ENCODE measurements around the gene FRMD4A. TPM values are rescaled to one million over a fixed set of nuclear protein-coding genes. Genes with fewer than 3 reads are reported as not detected.
"Not testable (repeated sequence)": the region's sequence is repeated elsewhere in the genome, so short reads cannot be mapped to it uniquely, and the experiment has no call there.

The FRMD4A gene
- total and polyA plus RNA-seq, 12 donors, result 17.4 to 43.4 (median 30.3) TPM

- no peak for TF ChIP-seq CTCF (IDR thresholded peaks at IDR 0.05)
- 71 to 72% methylated on average over 4 of the region's 4 CpGs for WGBS, 2 donors
- intact Hi-C loops (cut with DNase I), result no loop called here
These were observed 186.3 kb downstream of the FRMD4A start for GRCh38 chr10:14144451-14144850.

GRCh38 chr10:14142606-14143250 is 188.0 kb downstream of the FRMD4A start:
- no peak overlapping the region for H3K27ac ChIP-seq
- no peak overlapping the region for H3K4me3 ChIP-seq
- no peak for TF ChIP-seq CTCF (IDR thresholded peaks at IDR 0.05)
- no peak for DNase-seq
- peaks cover 0 to 3% (median 0%) of the 10 kb centered on the region in 9 donors for H3K4me1 ChIP-seq
- H3K9me3 ChIP-seq, result no peaks in the 10 kb centered on the region
- H3K36me3 ChIP-seq, result no peaks in the 10 kb centered on the region
- no peak for ATAC-seq
- 81 to 94% methylated on average over 4 of the region's 4 CpGs for WGBS, 2 donors
- H3K27me3 ChIP-seq, result peaks cover 0 to 24% (median 8%) of the 10 kb centered on the region in 7 donors
- intact Hi-C loops (cut with DNase I), result no loop called here

More at GRCh38 chr10:14144451-14144850, 186.3 kb downstream of the FRMD4A start:
- Histone ChIP-seq H3K4me1 (no peaks in the 10 kb centered on the region), H3K27ac (no peak overlapping the region), H3K9me3 (no peaks in the 10 kb centered on the region), H3K36me3 (no peaks in the 10 kb centered on the region), H3K27me3 (peaks cover 0 to 24% (median 10%) of the 10 kb centered on the region in 7 donors), H3K4me3 (no peak overlapping the region)
- ATAC-seq, result no peak
- DNase-seq, result no peak

- no peaks in the 10 kb centered on the region for H3K9me3 ChIP-seq
- DNase-seq (no peak), ATAC-seq (no peak)
- H3K4me1 ChIP-seq, result peaks cover 0 to 3% (median 0%) of the 10 kb centered on the region in 9 donors
- no peak for TF ChIP-seq CTCF (IDR thresholded peaks at IDR 0.05)
- no peaks in the 10 kb centered on the region for H3K36me3 ChIP-seq
- intact Hi-C loops (cut with DNase I), result no loop called here
- no peak overlapping the region for H3K27ac ChIP-seq
- 86 to 88% methylated on average over 5 of the region's 5 CpGs for WGBS, 2 donors
- peaks cover 0 to 24% (median 5%) of the 10 kb centered on the region in 7 donors for H3K27me3 ChIP-seq
- H3K4me3 ChIP-seq, result no peak overlapping the region
These were observed 189.4 kb downstream of the FRMD4A start for GRCh38 chr10:14141283-14141682.

- ATAC-seq (no peak), DNase-seq (no peak)
- no peak overlapping the region for H3K4me3 ChIP-seq
- peaks cover 0 to 5% (median 0%) of the 10 kb centered on the region in 7 donors for H3K27me3 ChIP-seq
- no peaks in the 10 kb centered on the region for H3K9me3 ChIP-seq
- 73 to 95% methylated on average over 3 of the region's 3 CpGs for whole genome bisulfite sequencing, 2 donors
- H3K36me3 ChIP-seq, result no peaks in the 10 kb centered on the region
- H3K4me1 ChIP-seq, result peaks cover 0 to 3% (median 0%) of the 10 kb centered on the region in 9 donors
- H3K27ac ChIP-seq, result no peak overlapping the region
- intact Hi-C loops (cut with DNase I), result loop anchor here in 1 of 10 donors (2.0 kb wide), 1 partner anchor 43 kb away; no protein-coding TSS in a partner anchor
- TF ChIP-seq CTCF (IDR thresholded peaks at IDR 0.05), result no peak
These were observed 193.3 kb downstream of the FRMD4A start for GRCh38 chr10:14137391-14137790.

GRCh38 chr10:14135196-14135595 is 195.5 kb downstream of the FRMD4A start:
- not testable (repeated sequence) for H3K27ac ChIP-seq

More at GRCh38 chr10:14135196-14135595, 195.5 kb downstream of the FRMD4A start:
- H3K27me3 ChIP-seq; DNase-seq; H3K36me3 ChIP-seq; intact Hi-C loops (cut with DNase I); H3K9me3 ChIP-seq; ATAC-seq; H3K4me3 ChIP-seq; H3K4me1 ChIP-seq: not testable (repeated sequence)
- WGBS, 2 donors, result 50 to 54% methylated on average over 2 of the region's 2 CpGs

Measured in heart right ventricle (tissue), 16 donors.